Measurements from ENCODE around the gene OCSTAMP.
A peak's percentile ranks its signal among the peaks of the same experiment; 100 is the strongest.

Gene OCSTAMP

DNA sequence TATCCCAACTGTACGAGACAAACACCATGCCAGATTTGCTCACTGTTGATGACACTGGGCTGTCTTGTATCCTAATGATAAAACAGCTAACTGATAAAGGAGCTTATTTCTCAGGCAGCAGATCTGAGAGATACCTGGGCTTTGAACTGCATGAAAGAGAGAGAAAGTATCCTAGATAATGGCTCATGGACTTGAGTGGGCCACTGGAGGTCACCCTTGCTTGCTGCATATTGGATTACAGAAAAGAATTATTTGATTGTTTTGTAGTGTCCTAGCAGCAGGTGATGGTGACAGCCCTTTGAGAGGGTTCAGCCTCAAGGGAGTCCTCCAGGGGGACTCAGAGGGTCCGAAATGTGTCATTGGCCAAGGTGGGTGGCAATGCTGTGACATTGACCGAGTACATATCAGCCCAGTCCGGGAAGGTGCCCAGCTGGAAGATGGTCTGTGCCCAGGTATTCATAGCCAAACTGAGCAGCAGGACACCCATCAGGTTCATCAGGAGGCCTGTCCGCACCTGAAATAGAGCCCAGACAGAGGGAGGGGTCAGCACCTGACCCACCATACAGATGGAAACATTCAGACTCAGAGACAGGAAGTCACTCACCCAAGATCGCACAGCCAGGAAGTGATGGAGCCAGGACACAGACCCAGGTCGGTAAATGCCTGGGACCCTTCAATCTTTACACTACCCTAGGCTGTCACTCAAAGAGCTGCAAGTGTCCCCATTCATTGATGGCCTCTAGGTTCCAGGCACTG is 9.4 kb upstream of the OCSTAMP start:
- Histone ChIP-seq H3K36me3 (replicated peaks in 1 of 2; ENCODE audit: control insufficient read depth in 2 of 2, insufficient read depth in 2 of 2, low read length in 2 of 2) (no peaks in the 10 kb centered on the region), H4K8ac (ENCODE audit: low read depth, low read length) (no peak overlapping the region), H3K4me2 (ENCODE audit: insufficient read depth, low read length, poor library complexity, severe bottlenecking) (no peak overlapping the region), H2AK5ac (ENCODE audit: low read depth, low read length) (no peak overlapping the region), H3K4me1 (ENCODE audit: control insufficient read depth in 2 of 2, insufficient read depth in 1 of 2, low read depth in 1 of 2, low read length in 2 of 2) (peaks cover 20 to 28% of the 10 kb centered on the region in 2 donors), H3K9ac (ENCODE audit: low read depth, low read length, poor library complexity) (no peak overlapping the region), H2BK12ac (ENCODE audit: low read length) (no peak overlapping the region), H3K27ac (replicated peaks; ENCODE audit: low read length) (no peak overlapping the region), H3K4ac (ENCODE audit: low read length) (no peak overlapping the region), H2BK5ac (ENCODE audit: low read length) (no peak overlapping the region), H4K91ac (ENCODE audit: low read depth, low read length, poor library complexity) (no peak overlapping the region), H3K9me3 (replicated peaks in 1 of 2; ENCODE audit: control insufficient read depth in 2 of 2, insufficient read depth in 1 of 2, low read depth in 1 of 2, low read length in 2 of 2) (no peaks in the 10 kb centered on the region), H3K14ac (ENCODE audit: low read length) (no peak overlapping the region), H3K23ac (ENCODE audit: low read depth, low read length, poor library complexity) (no peak overlapping the region), H2BK120ac (ENCODE audit: low read depth, low read length) (no peak overlapping the region), H2AFZ (ENCODE audit: low read length) (no peak overlapping the region), H3K18ac (ENCODE audit: low read length) (no peak overlapping the region), H3K4me3 (ENCODE audit: low read length in 2 of 2) (no peak overlapping the region), H3K27me3 (ENCODE audit: control insufficient read depth in 3 of 3, insufficient read depth in 3 of 3, low read depth in 1 of 3, low read length in 3 of 3) (no peaks in the 10 kb centered on the region), H3K79me1 (ENCODE audit: low read depth, low read length) (no peaks in the 10 kb centered on the region), H2BK15ac (ENCODE audit: low read length) (no peak overlapping the region)
- WGBS, 2 donors (ENCODE audit: extremely low coverage in 2 of 2, insufficient read length in 2 of 2, insufficient replicate concordance in 1 of 2): no CpG with 5 or more reads among the region's 7 CpGs
- DNase-seq (ENCODE audit: low spot score): no peak

DNA sequence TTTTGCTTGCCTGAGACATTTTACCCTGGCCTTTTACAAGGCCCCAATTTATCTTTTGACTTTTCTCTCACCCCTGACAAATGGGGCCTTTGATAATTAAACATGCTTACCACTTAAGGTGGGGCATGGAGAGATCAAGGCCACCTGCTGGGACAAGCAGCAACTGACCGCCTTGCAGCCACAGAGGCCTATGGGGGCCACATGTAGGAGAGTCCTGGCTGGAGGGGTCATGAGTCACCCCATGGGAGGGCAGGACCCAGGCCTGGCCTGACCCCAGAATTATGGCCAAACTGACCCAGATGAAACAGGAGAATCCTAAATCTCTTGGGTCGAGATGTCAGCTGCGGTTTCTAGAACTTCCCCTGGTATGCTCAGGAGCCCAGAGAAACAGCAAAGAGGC is 8.5 kb upstream of the OCSTAMP start:
- H4K91ac ChIP-seq (ENCODE audit: low read depth, low read length, poor library complexity): no peak overlapping the region
- no peak overlapping the region for H3K18ac ChIP-seq (ENCODE audit: low read length)
- no peak overlapping the region for H2AK5ac ChIP-seq (ENCODE audit: low read depth, low read length)
- peaks cover 20 to 29% of the 10 kb centered on the region in 2 donors for H3K4me1 ChIP-seq (ENCODE audit: control insufficient read depth in 2 of 2, insufficient read depth in 1 of 2, low read depth in 1 of 2, low read length in 2 of 2)
- no peaks in the 10 kb centered on the region for H3K36me3 ChIP-seq (replicated peaks in 1 of 2; ENCODE audit: control insufficient read depth in 2 of 2, insufficient read depth in 2 of 2, low read length in 2 of 2)
- H2BK12ac ChIP-seq (ENCODE audit: low read length): no peak overlapping the region
- no peak overlapping the region for H3K14ac ChIP-seq (ENCODE audit: low read length)
- H3K23ac ChIP-seq (ENCODE audit: low read depth, low read length, poor library complexity): no peak overlapping the region
- no peaks in the 10 kb centered on the region for H3K27me3 ChIP-seq (ENCODE audit: control insufficient read depth in 3 of 3, insufficient read depth in 3 of 3, low read depth in 1 of 3, low read length in 3 of 3)
- no peak overlapping the region for H3K4ac ChIP-seq (ENCODE audit: low read length)
- H2BK120ac ChIP-seq (ENCODE audit: low read depth, low read length): no peak overlapping the region
- no peak for DNase-seq (ENCODE audit: low spot score)
- H2BK15ac ChIP-seq (ENCODE audit: low read length): no peak overlapping the region
- WGBS, 2 donors (ENCODE audit: extremely low coverage in 2 of 2, insufficient read length in 2 of 2, insufficient replicate concordance in 1 of 2): no CpG with 5 or more reads among the region's 3 CpGs
- H4K8ac ChIP-seq (ENCODE audit: low read depth, low read length): no peak overlapping the region
- no peaks in the 10 kb centered on the region for H3K79me1 ChIP-seq (ENCODE audit: low read depth, low read length)
- no peak overlapping the region for H3K9ac ChIP-seq (ENCODE audit: low read depth, low read length, poor library complexity)
- no peaks in the 10 kb centered on the region for H3K9me3 ChIP-seq (replicated peaks in 1 of 2; ENCODE audit: control insufficient read depth in 2 of 2, insufficient read depth in 1 of 2, low read depth in 1 of 2, low read length in 2 of 2)
- H2AFZ ChIP-seq (ENCODE audit: low read length): peak overlapping the region; percentile 73
- no peak overlapping the region for H3K27ac ChIP-seq (replicated peaks; ENCODE audit: low read length)
- no peak overlapping the region for H2BK5ac ChIP-seq (ENCODE audit: low read length)
- H3K4me2 ChIP-seq (ENCODE audit: insufficient read depth, low read length, poor library complexity, severe bottlenecking): no peak overlapping the region
- no peak overlapping the region for H3K4me3 ChIP-seq (ENCODE audit: low read length in 2 of 2)

DNA sequence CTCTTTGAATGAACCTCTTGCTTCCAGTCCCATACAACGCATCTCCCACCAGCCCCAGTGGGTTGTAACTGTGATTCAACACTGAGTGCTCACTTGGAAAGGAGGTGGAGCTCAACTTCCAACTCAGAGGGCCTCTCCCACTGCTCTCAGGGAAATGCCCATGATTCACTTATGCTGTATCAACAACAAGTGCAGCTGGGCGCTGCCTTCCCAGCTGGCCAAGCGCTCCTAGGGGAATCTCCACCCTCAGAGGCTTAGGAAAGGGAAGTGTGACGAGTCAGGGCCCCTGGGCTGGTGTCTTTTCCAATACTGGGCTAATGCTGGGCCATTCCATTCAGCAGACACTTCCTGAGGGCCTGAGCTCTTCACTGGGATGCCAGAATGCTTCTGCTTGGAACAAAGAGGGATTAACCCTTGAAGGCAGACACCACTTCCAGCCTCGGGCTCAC is 8.1 kb upstream of the OCSTAMP start:
- H3K9ac ChIP-seq (ENCODE audit: low read depth, low read length, poor library complexity): no peak overlapping the region
- H3K4ac ChIP-seq (ENCODE audit: low read length): no peak overlapping the region
- no peak overlapping the region for H3K4me3 ChIP-seq (ENCODE audit: low read length in 2 of 2)
- H3K27me3 ChIP-seq (ENCODE audit: control insufficient read depth in 3 of 3, insufficient read depth in 3 of 3, low read depth in 1 of 3, low read length in 3 of 3): no peaks in the 10 kb centered on the region
- WGBS, 2 donors (ENCODE audit: extremely low coverage in 2 of 2, insufficient read length in 2 of 2, insufficient replicate concordance in 1 of 2): no CpG with 5 or more reads among the region's 5 CpGs
- H2AFZ ChIP-seq (ENCODE audit: low read length): peak overlapping the region; percentile 73
- H3K18ac ChIP-seq (ENCODE audit: low read length): peak overlapping the region; percentile 24
- no peak overlapping the region for H3K4me2 ChIP-seq (ENCODE audit: insufficient read depth, low read length, poor library complexity, severe bottlenecking)
- no peaks in the 10 kb centered on the region for H3K9me3 ChIP-seq (replicated peaks in 1 of 2; ENCODE audit: control insufficient read depth in 2 of 2, insufficient read depth in 1 of 2, low read depth in 1 of 2, low read length in 2 of 2)
- no peak overlapping the region for H2BK12ac ChIP-seq (ENCODE audit: low read length)
- H3K4me1 ChIP-seq (ENCODE audit: control insufficient read depth in 2 of 2, insufficient read depth in 1 of 2, low read depth in 1 of 2, low read length in 2 of 2): peaks cover 20 to 25% of the 10 kb centered on the region in 2 donors
- no peak overlapping the region for H2AK5ac ChIP-seq (ENCODE audit: low read depth, low read length)
- no peak for DNase-seq (ENCODE audit: low spot score)
- H4K91ac ChIP-seq (ENCODE audit: low read depth, low read length, poor library complexity): no peak overlapping the region
- H2BK120ac ChIP-seq (ENCODE audit: low read depth, low read length): no peak overlapping the region
- no peak overlapping the region for H3K23ac ChIP-seq (ENCODE audit: low read depth, low read length, poor library complexity)
- no peak overlapping the region for H4K8ac ChIP-seq (ENCODE audit: low read depth, low read length)
- no peaks in the 10 kb centered on the region for H3K36me3 ChIP-seq (replicated peaks in 1 of 2; ENCODE audit: control insufficient read depth in 2 of 2, insufficient read depth in 2 of 2, low read length in 2 of 2)
- H3K14ac ChIP-seq (ENCODE audit: low read length): no peak overlapping the region
- no peak overlapping the region for H2BK15ac ChIP-seq (ENCODE audit: low read length)
- H2BK5ac ChIP-seq (ENCODE audit: low read length): no peak overlapping the region
- H3K79me1 ChIP-seq (ENCODE audit: low read depth, low read length): no peaks in the 10 kb centered on the region
- H3K27ac ChIP-seq (replicated peaks; ENCODE audit: low read length): no peak overlapping the region

DNA sequence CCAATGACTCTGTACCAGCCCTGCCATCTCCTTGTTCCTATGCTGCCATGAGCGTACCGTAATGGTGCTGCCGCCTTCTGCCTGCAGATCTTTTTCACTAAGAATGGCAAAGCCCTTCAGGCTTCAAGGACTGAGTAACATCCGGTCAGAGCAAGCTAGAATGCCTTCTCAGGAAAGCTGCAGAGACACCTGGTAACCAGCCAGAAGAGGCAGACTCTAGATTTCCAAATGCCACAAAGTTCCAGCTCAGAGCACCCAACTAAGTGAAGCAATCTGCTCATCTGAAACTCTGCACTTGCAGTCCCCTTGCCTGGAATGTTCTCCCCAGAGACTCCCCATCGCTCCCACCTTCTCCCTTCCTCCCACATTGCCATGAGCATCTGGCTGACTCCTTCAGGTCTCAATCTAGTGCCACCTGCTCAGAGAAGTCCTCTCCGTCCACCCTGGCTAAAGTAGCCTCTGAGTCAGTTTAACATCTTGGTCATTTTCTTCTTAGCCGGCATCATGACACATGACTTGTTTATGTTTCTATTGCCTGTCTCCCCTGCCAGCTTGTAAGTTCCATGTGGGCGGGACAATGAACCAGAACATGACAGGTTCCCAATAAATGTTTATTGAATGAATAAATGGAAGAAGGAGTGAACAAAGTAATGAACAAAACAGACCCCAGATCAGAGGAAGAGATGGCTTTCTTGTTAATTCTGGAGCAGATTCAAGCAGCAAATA is 6.9 kb upstream of the OCSTAMP start:
- no peak overlapping the region for H3K4ac ChIP-seq (ENCODE audit: low read length)
- no peak overlapping the region for H3K14ac ChIP-seq (ENCODE audit: low read length)
- H3K4me3 ChIP-seq (ENCODE audit: low read length in 2 of 2): no peak overlapping the region
- no peak overlapping the region for H3K4me2 ChIP-seq (ENCODE audit: insufficient read depth, low read length, poor library complexity, severe bottlenecking)
- no peak overlapping the region for H3K23ac ChIP-seq (ENCODE audit: low read depth, low read length, poor library complexity)
- no peak overlapping the region for H3K9ac ChIP-seq (ENCODE audit: low read depth, low read length, poor library complexity)
- no peaks in the 10 kb centered on the region for H3K36me3 ChIP-seq (replicated peaks in 1 of 2; ENCODE audit: control insufficient read depth in 2 of 2, insufficient read depth in 2 of 2, low read length in 2 of 2)
- H2BK12ac ChIP-seq (ENCODE audit: low read length): no peak overlapping the region
- no peak overlapping the region for H4K91ac ChIP-seq (ENCODE audit: low read depth, low read length, poor library complexity)
- H3K79me1 ChIP-seq (ENCODE audit: low read depth, low read length): no peaks in the 10 kb centered on the region
- no peak overlapping the region for H3K27ac ChIP-seq (replicated peaks; ENCODE audit: low read length)
- H2AFZ ChIP-seq (ENCODE audit: low read length): no peak overlapping the region
- no peak overlapping the region for H2BK15ac ChIP-seq (ENCODE audit: low read length)
- no peak overlapping the region for H4K8ac ChIP-seq (ENCODE audit: low read depth, low read length)
- no peak overlapping the region for H3K18ac ChIP-seq (ENCODE audit: low read length)
- peaks cover 13 to 28% of the 10 kb centered on the region in 2 donors for H3K4me1 ChIP-seq (ENCODE audit: control insufficient read depth in 2 of 2, insufficient read depth in 1 of 2, low read depth in 1 of 2, low read length in 2 of 2)
- H2BK5ac ChIP-seq (ENCODE audit: low read length): no peak overlapping the region
- no CpG with 5 or more reads among the region's 8 CpGs for WGBS, 2 donors (ENCODE audit: extremely low coverage in 2 of 2, insufficient read length in 2 of 2, insufficient replicate concordance in 1 of 2)
- no peaks in the 10 kb centered on the region for H3K27me3 ChIP-seq (ENCODE audit: control insufficient read depth in 3 of 3, insufficient read depth in 3 of 3, low read depth in 1 of 3, low read length in 3 of 3)
- no peaks in the 10 kb centered on the region for H3K9me3 ChIP-seq (replicated peaks in 1 of 2; ENCODE audit: control insufficient read depth in 2 of 2, insufficient read depth in 1 of 2, low read depth in 1 of 2, low read length in 2 of 2)
- DNase-seq (ENCODE audit: low spot score): no peak
- no peak overlapping the region for H2BK120ac ChIP-seq (ENCODE audit: low read depth, low read length)
- no peak overlapping the region for H2AK5ac ChIP-seq (ENCODE audit: low read depth, low read length)

All from neuronal stem cell (in vitro differentiated cells).